IMR-90 (cell line): Measurements from ENCODE around the gene NOL4L.

Source experiments
- BHLHE40 ChIP-seq: fragments of 150-350 bp; IDR thresholded peaks from 2 replicates; pipeline ENCODE4 v1.6.1; 2016; ENCODE audit warnings: mild to moderate bottlenecking, low read depth, low read length
- MAFK ChIP-seq: IDR thresholded peaks from 2 replicates; pipeline ENCODE4 v1.6.1; 2012; ENCODE audit warnings: low read depth, low read length, improper control_type of control experiment
- MAZ ChIP-seq: IDR thresholded peaks from 2 replicates; pipeline ENCODE4 v1.6.1; 2012; ENCODE audit warnings: low read depth, mild to moderate bottlenecking, low read length, improper control_type of control experiment, moderate library complexity, borderline replicate concordance
- NFE2L2 ChIP-seq: fragments of 150-350 bp; IDR thresholded peaks from 2 replicates; pipeline ENCODE4 v1.6.1; 2016; ENCODE audit warnings: low read depth, mild to moderate bottlenecking, low read length
- POLR2A ChIP-seq: IDR thresholded peaks from 2 replicates; pipeline ENCODE4 v1.6.1; 2012; ENCODE audit warnings: mild to moderate bottlenecking, low read depth, low read length
- RFX5 ChIP-seq: IDR thresholded peaks from 2 replicates; pipeline ENCODE4 v1.8.0; 2012; ENCODE audit warnings: low read depth, mild to moderate bottlenecking, low read length, moderate library complexity
- TF ChIP-seq, protein P1 (sequence below): conservative IDR thresholded peaks from 2 replicates; pipeline ENCODE4 v1.5.1; 2012; ENCODE audit warnings: mild to moderate bottlenecking, low read depth, low read length, improper control_type of control experiment

DNA sequence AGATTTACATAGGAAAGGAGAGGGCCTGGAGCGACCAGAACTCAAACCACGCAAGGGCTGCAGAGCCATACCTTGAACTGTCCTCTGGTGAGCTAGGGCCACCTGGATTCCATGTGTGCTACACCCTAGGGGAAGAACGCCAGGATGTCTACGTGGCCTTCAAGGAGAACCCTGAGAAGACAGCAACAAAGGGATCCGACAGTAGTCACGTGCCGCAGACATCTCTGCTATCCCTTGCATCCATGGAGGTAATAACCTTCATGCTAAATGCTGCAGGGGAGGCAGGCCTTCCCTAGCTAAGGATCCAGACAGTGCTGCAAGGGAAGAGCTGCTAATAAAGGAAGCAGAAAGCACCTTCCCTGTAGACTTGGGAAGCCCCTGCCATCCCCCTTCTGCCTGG is 52.9 kb downstream of the NOL4L start:
- TF ChIP-seq, protein P1, sequence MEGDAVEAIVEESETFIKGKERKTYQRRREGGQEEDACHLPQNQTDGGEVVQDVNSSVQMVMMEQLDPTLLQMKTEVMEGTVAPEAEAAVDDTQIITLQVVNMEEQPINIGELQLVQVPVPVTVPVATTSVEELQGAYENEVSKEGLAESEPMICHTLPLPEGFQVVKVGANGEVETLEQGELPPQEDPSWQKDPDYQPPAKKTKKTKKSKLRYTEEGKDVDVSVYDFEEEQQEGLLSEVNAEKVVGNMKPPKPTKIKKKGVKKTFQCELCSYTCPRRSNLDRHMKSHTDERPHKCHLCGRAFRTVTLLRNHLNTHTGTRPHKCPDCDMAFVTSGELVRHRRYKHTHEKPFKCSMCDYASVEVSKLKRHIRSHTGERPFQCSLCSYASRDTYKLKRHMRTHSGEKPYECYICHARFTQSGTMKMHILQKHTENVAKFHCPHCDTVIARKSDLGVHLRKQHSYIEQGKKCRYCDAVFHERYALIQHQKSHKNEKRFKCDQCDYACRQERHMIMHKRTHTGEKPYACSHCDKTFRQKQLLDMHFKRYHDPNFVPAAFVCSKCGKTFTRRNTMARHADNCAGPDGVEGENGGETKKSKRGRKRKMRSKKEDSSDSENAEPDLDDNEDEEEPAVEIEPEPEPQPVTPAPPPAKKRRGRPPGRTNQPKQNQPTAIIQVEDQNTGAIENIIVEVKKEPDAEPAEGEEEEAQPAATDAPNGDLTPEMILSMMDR: no peak
- TF ChIP-seq MAFK: no peak
- TF ChIP-seq POLR2A: no peak
- TF ChIP-seq MAZ: no peak
- TF ChIP-seq NFE2L2: no peak
- no peak for TF ChIP-seq BHLHE40
- TF ChIP-seq RFX5: no peak
